ENCODE measurements around the gene BTG2.

BTG2 gene

DNA sequence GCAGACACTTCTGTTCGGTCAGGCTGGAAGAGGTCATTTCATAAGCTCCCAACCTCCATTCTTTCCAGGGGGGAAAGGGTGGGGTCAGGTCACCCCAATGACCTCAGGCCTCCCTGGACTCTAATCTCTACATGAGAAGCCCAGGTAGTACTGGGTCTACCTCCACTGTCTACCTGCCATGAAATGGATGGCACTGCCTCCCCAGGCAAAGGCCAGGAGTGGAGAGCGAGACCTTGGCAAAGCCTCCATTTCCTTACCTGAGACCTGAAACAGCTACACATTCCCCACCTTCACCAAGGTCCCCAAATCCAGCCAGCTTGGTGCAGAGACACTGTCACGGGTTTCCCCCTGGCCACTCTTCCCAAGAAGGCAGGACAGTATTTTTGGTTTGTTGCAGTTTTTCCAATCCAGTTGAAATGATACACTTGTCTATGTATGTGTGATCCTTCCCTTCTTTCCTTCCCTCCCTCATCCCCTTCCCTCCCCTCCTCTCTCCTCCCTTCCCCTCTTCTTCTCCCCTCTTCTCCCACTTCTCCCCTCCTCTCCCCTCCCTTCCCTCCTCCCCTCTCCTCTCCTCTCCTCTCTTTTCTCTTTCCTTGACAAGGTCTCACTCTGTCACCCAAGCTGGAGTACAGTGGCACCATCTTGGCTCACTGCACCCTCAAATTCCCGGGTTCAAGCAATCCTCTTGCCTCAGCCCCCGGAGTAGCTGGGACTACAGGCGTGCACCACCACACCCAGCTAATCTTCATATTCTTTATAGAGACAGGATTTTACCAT, 16.1 kb downstream of the BTG2 start:
- Mint-ChIP-seq H3K9me3 (no peaks in the 10 kb centered on the region), H3K4me1 (peaks cover 83% of the 10 kb centered on the region), H3K36me3 (peaks cover 1% of the 10 kb centered on the region), H3K4me3 (peak overlapping the region; percentile 67), H3K27me3 (peaks cover 4% of the 10 kb centered on the region), H3K27ac (peak overlapping the region; percentile 98)
- DNase-seq: no peak
- CTCF ChIA-PET: interaction anchor here (0.9 to 9.9 kb wide), 8 partner anchors 12 to 166 kb away, joined by 3 to 189 read pairs (median 6); partner anchors contain the start of gene BTG2

GRCh38 chr1:203322500-203323179, 17.3 kb downstream of the BTG2 start:
- H3K4me3 Mint-ChIP-seq: no peak overlapping the region
- H3K27me3 Mint-ChIP-seq: peaks cover 4% of the 10 kb centered on the region
- peaks cover 87% of the 10 kb centered on the region for H3K4me1 Mint-ChIP-seq
- no peak for DNase-seq
- no peaks in the 10 kb centered on the region for H3K9me3 Mint-ChIP-seq
- peak overlapping the region; percentile 98 for H3K27ac Mint-ChIP-seq
- CTCF ChIA-PET: interaction anchor here (5.8 to 9.9 kb wide), 3 partner anchors 13 to 50 kb away, joined by 63 to 189 read pairs (median 138); partner anchors contain the start of gene BTG2
- H3K36me3 Mint-ChIP-seq: peaks cover 1% of the 10 kb centered on the region

GRCh38 chr1:203323587-203323986, 18.3 kb downstream of the BTG2 start:
- H3K27ac Mint-ChIP-seq: peak overlapping the region; percentile 98
- peak overlapping the region; percentile 67 for H3K4me3 Mint-ChIP-seq
- H3K4me1 Mint-ChIP-seq: peaks cover 95% of the 10 kb centered on the region
- no peak for DNase-seq
- H3K9me3 Mint-ChIP-seq: no peaks in the 10 kb centered on the region
- peaks cover 4% of the 10 kb centered on the region for H3K27me3 Mint-ChIP-seq
- H3K36me3 Mint-ChIP-seq: peaks cover 1% of the 10 kb centered on the region
- CTCF ChIA-PET: interaction anchor here (1.3 to 9.9 kb wide), 5 partner anchors 12 to 51 kb away, joined by 4 to 189 read pairs (median 63); partner anchors contain the start of gene BTG2

- Mint-ChIP-seq H3K27me3 (no peaks in the 10 kb centered on the region), H3K9me3 (no peaks in the 10 kb centered on the region), H3K27ac (peak overlapping the region; percentile 98), H3K4me1 (peaks cover 93% of the 10 kb centered on the region), H3K36me3 (peaks cover 1% of the 10 kb centered on the region), H3K4me3 (peak overlapping the region; percentile 67)
- CTCF ChIA-PET: interaction anchor here (1.3 to 9.9 kb wide), 8 partner anchors 9 to 51 kb away, joined by 4 to 189 read pairs (median 16); partner anchors contain the start of gene BTG2
- peak; percentile 74 for DNase-seq
These were observed 19.0 kb downstream of the BTG2 start for GRCh38 chr1:203324105-203325025.

- Mint-ChIP-seq H3K27me3 (peaks cover under 1% of the 10 kb centered on the region), H3K4me3 (peak overlapping the region; percentile 67), H3K9me3 (no peaks in the 10 kb centered on the region), H3K27ac (peak overlapping the region; percentile 98), H3K4me1 (peaks cover 86% of the 10 kb centered on the region), H3K36me3 (peaks cover 1% of the 10 kb centered on the region)
- peak; percentile 74 for DNase-seq
- CTCF ChIA-PET: interaction anchor here (1.5 to 9.9 kb wide), 7 partner anchors 9 to 52 kb away, joined by 5 to 189 read pairs (median 18); partner anchors contain the start of gene BTG2
These were observed 19.7 kb downstream of the BTG2 start for GRCh38 chr1:203325026-203325417.

GRCh38 chr1:203325418-203326091, 20.2 kb downstream of the BTG2 start:
- Mint-ChIP-seq H3K9me3 (no peaks in the 10 kb centered on the region), H3K27ac (peak overlapping the region; percentile 98), H3K4me1 (peaks cover 81% of the 10 kb centered on the region), H3K36me3 (peaks cover 1% of the 10 kb centered on the region), H3K27me3 (peaks cover 5% of the 10 kb centered on the region), H3K4me3 (peak overlapping the region; percentile 74)
- no peak for DNase-seq
- CTCF ChIA-PET: interaction anchor here (0.7 to 9.9 kb wide), 8 partner anchors 8 to 161 kb away, joined by 3 to 189 read pairs (median 16); partner anchors contain the start of gene BTG2

DNA sequence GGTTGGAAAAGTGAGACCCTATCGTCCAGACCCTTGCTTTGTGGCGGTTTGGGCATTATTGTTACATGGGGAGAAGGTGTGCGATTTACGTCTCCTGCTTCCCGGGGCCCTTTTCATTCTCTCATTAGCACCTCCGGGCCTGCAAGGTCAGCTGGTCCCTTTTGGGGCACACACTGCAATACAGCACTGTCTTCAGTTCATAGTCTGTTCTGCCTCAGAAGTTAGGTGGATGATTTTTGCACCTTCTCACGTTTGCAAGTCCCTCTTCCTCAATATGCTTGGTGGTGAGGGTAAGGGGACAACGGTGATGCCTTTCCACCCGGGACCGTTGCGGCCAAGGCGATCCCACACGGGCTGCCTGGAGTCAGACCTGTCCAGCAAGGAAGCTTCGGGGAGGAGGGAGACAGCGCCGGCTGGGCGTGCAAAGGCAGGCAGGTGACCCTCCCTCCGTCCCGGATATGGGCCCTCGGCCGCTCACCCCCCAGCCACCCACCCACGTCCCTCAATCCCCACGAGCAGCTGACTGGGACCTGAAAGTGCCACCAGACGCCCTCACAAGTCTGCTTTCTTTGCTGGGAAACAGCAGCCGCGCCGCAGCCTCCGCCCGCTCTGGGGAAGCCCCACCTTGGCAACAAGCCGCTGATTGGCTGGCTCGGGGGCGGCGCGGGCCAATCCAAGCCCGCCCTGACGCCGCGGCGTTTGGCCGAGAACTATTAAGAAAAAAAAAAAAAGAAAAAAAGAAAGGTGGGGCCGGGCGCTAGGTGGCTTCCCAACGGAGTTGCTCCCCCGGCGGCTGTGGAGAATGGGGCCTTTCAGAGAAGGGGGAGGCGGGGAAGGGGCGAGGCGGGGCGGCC, 21.7 kb downstream of the BTG2 start:
- Mint-ChIP-seq H3K4me1 (peaks cover 66% of the 10 kb centered on the region), H3K9me3 (no peaks in the 10 kb centered on the region), H3K27ac (peak overlapping the region; percentile 94), H3K27me3 (peaks cover 5% of the 10 kb centered on the region), H3K4me3 (peak overlapping the region; percentile 74), H3K36me3 (no peaks in the 10 kb centered on the region)
- CTCF ChIA-PET: interaction anchor here (0.6 to 9.9 kb wide), 12 partner anchors 9 to 54 kb away, joined by 3 to 189 read pairs (median 6); partner anchors contain the start of gene BTG2
- DNase-seq: peak; percentile 96

DNA sequence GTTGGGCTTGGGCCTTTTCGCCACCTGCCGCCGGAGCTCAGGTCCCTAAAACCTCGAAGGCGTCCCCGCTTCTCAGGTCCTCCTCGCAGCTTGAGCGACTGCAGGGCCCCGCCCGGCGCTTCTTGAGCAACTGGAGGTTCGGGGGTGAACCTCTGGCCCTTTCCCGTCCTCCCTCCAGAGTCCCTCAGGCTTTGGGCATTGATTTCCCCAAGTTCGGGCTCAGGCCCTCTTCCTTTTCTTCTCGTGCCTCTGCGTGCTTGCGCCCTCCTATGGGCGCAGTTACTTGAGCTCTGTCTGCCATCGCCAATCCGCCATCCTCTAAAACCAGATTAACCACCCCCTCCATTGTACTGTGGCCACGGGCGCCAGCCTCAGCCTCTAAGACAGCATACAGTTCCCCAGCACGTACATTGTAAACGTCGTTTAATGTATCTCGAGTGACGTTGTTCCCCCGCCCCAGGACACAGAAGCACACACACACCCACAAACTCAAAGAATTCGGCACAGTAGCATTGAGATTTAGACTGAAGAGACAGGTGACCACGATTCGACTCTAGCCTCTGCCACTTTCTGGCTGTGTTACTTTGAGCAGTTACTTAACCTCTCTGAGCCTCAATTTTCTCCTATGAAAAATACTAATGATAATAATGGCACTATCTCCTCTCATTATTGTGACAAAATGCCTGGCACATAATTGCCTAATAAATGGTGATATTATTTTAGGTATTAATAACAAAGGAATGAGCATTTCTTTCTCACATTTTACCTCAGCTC, 22.6 kb downstream of the BTG2 start:
- H3K4me1 Mint-ChIP-seq: peaks cover 58% of the 10 kb centered on the region

GRCh38 chr1:203328714-203329122, 23.4 kb downstream of the BTG2 start:
- Mint-ChIP-seq H3K4me3 (no peak overlapping the region), H3K36me3 (no peaks in the 10 kb centered on the region), H3K27ac (peak overlapping the region; percentile 94), H3K27me3 (peaks cover 15% of the 10 kb centered on the region), H3K4me1 (peaks cover 49% of the 10 kb centered on the region), H3K9me3 (no peaks in the 10 kb centered on the region)
- no peak for DNase-seq
- CTCF ChIA-PET: interaction anchor here (1.1 to 9.9 kb wide), 5 partner anchors 19 to 56 kb away, joined by 4 to 189 read pairs (median 63); partner anchors contain the start of gene BTG2

More for the DNA sequence above, 22.6 kb downstream of the BTG2 start:
- Mint-ChIP-seq H3K27ac (peak overlapping the region; percentile 94), H3K27me3 (peaks cover 10% of the 10 kb centered on the region), H3K4me3 (peak overlapping the region; percentile 74), H3K36me3 (no peaks in the 10 kb centered on the region), H3K9me3 (no peaks in the 10 kb centered on the region)
- DNase-seq: peak; percentile 86
- CTCF ChIA-PET: interaction anchor here (0.6 to 9.9 kb wide), 12 partner anchors 8 to 55 kb away, joined by 3 to 189 read pairs (median 6); partner anchors contain the start of gene BTG2

DNA sequence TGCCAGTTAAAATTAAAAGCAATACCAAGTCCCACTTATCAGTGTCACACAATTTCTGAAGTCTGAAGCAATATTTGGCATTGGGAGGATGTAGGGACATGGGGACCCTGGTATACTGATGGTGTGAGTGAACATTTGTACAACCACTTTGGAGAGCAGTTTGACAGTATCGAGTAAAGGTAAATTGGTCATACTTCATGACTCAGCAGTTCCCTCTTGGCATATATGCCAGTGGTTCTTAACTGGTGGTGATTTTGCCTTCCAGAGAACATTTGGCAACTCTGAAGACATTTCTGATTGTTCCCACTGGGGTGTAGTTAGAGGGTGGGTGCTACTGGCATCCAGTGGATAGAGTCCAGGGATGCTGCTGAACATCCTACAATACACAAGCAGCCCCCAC, 25.9 kb downstream of the BTG2 start:
- CTCF ChIA-PET: interaction anchor here (0.8 to 21.9 kb wide), 5 partner anchors 11 to 63 kb away, joined by 6 to 591 read pairs (median 10); no protein-coding TSS in a partner anchor
- Mint-ChIP-seq H3K4me1 (peaks cover 33% of the 10 kb centered on the region), H3K27me3 (peaks cover 26% of the 10 kb centered on the region), H3K27ac (no peak overlapping the region), H3K9me3 (no peaks in the 10 kb centered on the region), H3K4me3 (no peak overlapping the region), H3K36me3 (no peaks in the 10 kb centered on the region)
- no peak for DNase-seq

DNA sequence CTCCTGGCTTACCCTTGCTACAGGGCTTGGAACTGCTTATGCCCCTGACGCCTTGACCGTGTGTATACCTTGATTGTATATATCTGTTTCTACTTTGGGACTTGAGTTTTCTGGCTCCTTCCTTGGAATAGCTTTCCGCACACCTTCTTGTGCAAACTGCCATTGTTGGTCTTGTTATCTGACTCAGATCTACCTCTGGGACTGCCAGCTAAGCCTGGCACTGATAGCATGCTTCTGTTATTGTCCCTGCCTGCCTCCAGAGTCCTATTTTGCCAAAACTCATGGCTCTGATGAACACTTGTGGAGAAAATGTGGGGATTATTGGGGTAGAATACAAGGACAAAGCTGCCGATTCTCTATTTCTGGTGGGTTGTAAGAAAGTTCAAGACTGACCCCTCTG, 30.2 kb downstream of the BTG2 start:
- H3K36me3 Mint-ChIP-seq: no peaks in the 10 kb centered on the region
- no peak for DNase-seq
- no peak overlapping the region for H3K4me3 Mint-ChIP-seq
- H3K9me3 Mint-ChIP-seq: no peaks in the 10 kb centered on the region
- no peak overlapping the region for H3K27ac Mint-ChIP-seq
- H3K27me3 Mint-ChIP-seq: peaks cover 29% of the 10 kb centered on the region
- CTCF ChIA-PET: interaction anchor here (1.2 to 21.9 kb wide), 9 partner anchors 8 to 151 kb away, joined by 3 to 591 read pairs (median 33); partner anchors contain the start of gene BTG2
- H3K4me1 Mint-ChIP-seq: peaks cover 25% of the 10 kb centered on the region
